HTERT RPE-1 (cell line): Measurements from ENCODE around the gene XPA.
"Not testable (repeated sequence)": the region's sequence is repeated elsewhere in the genome, so short reads cannot be mapped to it uniquely, and the experiment has no call there.

Experiments used
- in situ Hi-C: fragments of 300-500 bp; cut with MboI; formaldehyde crosslinking; loops from 4 replicates; pipeline ENCODE4 v1.14.3; 2020; ENCODE audit warnings: low sequenced_read_pairs

The XPA gene

DNA sequence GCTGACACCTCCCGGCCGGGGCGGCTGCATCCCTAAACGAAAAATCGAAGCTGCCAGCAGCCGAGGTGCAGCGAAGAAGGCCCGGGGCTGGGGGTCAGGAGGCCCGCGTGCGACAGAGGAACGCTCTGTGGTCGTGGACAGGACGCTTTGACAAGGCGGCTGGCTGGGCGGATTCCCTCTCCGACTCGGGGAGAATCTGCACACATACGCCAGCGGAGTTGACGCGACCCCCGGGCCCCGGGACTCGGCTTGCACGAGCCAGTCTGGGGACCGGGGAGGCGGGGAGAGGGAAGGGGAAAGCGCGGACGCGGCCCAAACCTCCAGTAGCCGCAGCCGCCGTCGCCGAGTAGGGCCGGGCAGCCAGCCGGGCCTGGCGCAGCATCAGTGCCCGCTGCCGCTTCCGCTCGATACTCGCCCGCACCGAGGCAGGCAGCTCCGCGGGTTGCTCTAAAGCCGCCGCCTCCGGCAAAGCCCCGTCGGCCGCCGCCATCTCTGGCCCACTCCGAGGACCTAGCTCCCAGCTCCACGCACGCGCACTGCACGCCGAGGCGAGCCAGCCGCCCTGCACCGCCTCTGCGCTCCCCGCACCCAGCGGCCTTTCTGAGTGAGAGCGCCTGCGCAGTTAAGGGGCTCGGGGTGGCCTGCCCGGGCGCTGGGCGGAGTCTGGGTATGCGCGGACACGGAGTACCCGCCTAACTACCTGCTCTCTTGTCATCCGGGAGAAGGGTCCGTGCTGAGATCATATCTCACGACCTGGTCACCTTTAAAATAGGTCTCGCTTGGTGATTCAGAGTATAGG lies at the start of gene XPA:
XPA (minus strand) TSS at position 538 of the 799 bp plus-strand sequence; CDS start at position 490, 48 bp downstream.
- in situ Hi-C loops = no loop called here

DNA sequence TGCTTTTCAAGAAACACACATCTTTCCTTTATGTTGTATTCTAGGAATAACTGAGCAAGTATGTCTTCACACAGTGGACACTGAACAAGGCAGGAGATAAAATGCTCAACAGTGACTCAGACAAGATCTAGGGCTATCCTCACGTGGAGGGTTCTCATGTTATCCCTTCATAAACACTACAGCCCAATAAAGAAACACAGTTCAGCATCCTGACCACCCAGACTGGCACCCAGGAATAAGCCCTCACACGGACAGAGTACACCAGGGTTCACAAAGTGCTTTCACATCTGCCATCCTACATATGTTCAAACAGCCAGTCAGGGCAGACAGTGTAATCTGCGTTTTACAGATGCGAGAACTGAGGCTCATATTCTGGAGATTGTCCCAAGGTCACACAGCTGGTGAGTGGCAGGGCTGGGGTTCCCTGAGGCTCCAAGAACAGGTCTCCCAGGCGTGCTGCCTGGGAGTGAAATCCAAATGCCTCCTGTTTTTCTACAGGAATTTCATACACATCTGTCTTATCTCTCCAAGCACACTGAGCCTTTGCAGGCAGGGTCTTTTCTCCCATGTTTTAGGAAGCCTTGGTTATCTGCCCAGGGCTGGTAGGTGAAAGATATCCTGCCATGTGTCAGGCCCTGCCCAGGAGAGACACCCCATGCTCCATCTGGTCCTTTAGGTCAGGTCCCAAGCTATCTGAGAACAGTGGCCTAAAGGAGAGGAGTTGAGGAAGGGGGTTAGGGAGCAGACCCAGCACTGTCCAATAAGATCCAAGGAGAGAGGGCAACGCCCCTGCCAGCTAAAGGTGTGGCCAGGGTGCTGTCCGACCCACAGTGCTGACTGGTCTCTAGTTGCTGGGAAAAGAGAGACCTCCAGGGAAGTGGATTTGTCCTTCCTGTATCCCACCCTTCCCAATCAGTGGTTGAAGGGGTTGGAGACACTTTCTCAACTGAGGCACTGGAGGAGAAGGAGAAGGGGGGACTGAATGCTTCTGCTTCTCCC lies 47.9 kb upstream of the XPA start:
- in situ Hi-C loops = no loop called here

DNA sequence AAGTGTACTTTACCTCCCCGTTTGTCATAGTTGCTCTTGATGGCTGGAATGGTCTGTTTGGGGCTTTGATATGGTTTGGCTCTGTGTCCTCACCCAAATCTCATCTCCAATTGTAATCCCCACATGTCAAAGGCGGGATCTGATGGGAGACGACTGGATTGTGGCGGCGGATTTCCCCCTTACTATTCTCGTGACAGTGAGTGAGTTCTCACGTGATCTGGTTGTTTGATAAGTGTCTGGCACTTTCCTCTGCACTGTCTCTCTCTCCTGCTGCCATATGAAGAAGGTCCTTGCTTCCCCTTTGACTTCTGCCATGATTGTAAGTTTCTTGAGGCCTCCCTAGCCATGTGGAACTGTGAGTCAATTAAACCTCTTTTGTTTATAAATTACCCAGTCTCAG lies 46.9 kb upstream of the XPA start:
- in situ Hi-C loops = not testable (repeated sequence)

GRCh38 chr9:97742545-97742944 lies 45.4 kb upstream of the XPA start:
- in situ Hi-C loops = no loop called here

GRCh38 chr9:97741947-97742346 lies 44.8 kb upstream of the XPA start:
- in situ Hi-C loops = no loop called here

DNA sequence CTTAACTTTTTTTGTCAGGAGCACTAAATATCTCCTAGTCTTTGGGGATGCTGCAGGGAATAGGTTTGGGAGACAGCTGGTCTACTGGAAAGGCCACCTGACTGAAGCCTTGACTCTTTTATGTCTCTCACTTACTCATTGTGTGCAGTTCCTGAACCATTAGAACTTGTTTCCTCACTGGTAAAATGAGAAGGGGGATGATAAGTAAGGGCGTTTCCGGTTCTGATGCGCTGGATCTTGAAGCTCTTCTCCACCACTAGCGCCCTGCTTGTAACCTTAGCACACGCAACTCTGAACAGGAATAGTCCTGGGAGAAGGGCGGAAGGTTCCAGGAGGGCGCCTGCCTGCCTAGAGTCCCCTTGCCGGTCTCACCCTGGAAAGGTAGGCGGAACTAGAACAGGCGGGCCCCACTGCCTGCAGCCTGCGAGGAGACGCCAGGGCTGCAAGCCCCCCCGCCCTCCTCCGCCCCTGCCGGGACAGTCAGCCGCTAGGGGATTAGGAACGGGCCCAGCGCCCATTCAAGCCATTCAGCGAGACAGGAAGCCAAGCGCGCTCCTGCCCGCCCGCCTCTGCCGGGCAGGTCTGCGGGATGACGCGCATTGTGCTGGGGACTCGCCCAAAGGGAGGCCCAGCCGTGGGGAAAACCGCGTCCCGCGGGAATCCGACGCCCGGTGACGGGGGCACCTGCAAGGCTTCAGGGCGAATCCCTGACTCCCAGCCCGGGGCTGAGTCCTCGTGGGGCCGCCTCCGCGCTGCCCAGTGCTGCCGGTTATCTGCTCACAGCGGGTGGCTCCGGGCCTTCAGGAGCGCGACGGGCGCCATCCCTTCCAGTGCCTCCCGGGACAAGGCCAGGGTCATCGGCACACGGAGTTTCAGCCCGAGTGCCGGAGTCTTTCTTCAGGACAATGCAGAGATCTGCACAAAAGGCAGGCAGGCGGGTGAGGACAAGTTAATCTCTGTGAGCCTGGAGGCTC lies 44.0 kb upstream of the XPA start:
- in situ Hi-C loops = no loop called here

DNA sequence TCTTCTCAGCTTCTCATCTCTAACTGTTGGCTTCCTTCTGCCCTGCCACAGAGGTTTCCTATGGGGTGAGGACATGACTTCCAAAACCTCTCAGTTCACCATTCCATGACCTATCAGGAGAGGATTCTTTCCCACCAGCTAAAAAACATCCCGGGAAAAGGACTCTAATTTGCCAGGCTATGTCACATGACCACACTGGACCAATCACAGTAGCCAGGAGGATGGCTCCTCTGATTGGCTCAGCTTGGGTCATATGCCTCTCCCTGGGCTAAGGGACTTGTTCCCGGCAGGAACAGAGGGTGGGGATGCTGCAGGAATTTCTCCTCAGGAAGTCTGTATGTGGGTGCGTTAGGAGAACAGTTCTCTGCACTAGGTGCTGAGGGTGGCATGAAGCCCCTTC lies 40.3 kb upstream of the XPA start:
- in situ Hi-C loops = no loop called here

GRCh38 chr9:97735070-97735600 lies 38.0 kb upstream of the XPA start:
- in situ Hi-C loops = no loop called here

GRCh38 chr9:97726716-97727115 lies 29.6 kb upstream of the XPA start:
- in situ Hi-C loops = no loop called here

DNA sequence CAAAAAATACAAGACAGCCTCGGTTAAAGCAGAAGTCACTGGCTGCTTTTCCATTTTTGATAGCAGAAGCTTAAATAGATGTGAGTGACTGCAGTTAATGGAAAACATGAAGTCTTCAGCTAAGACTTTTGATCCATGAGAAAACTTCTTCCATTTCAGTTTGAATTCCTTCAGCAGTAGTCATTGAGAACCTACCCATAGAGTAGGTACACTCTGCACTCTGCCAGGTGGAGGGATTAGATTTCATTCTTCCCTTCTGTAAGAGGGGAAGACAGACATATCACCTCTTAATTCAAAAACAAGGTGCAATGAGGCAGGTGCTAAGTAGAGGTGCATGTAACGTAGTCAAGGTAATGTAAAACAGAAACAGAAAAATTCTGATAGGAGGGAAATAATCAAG lies 26.7 kb upstream of the XPA start:
- in situ Hi-C loops = no loop called here

DNA sequence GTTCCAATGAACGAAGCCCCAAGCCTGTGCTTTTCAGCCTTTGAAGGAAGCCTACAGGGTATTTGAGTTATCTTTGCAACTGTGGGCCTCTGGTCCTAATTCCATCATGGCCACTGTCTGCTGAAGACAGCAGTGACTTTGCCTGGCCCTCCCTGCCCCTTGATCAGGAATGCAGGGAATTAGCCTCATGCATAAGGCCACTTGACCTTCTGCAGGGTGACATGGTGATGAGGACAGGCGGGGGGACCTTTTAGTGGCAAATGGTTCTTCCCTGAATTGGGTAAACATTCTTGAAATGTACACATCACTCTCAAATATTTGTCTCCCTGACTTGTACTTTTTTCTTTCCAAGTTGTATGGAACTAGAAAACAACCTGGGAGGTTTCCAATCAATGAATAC lies 25.2 kb upstream of the XPA start:
- in situ Hi-C loops = no loop called here

DNA sequence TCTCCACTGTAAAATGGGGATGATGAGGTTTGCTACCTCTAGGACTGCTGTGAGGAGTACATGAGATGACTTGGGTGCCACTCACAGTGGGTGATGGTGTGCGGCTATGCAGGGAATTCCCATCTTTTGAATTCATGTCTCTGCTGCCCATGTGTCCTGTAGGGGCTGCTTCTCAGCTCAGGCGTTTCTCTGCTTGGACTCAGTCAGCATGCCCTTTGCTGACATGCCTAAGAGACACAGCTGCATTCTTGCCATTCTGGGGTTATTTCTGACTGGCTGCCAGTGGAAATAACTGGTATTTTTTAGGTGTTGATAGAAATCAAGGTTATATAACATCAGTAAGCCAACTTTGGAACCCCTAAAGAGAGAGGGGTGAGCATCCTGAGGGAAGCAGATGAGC lies 24.3 kb upstream of the XPA start:
- in situ Hi-C loops = no loop called here

DNA sequence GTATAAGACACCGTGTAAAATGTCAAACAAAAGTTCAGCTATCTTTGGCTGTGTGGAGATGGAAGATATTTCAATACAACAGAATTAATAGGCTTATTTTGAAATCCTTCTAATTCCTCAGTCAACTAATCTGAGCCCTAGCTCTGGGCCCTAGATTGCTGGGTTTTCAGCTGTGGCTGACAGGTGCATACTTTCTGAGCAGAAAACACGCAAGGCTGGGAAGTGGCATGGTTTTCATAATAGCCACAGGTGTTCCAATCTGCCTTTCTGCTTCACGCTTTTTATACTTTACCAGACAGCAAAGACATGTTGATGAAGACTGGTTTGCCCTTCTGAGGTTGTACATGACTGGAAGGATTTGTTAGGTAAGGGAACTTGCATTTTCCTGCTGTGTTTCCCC lies 20.7 kb upstream of the XPA start:
- in situ Hi-C loops = no loop called here

- in situ Hi-C loops = no loop called here
Measured at GRCh38 chr9:97714435-97714834, 17.3 kb upstream of the XPA start.

DNA sequence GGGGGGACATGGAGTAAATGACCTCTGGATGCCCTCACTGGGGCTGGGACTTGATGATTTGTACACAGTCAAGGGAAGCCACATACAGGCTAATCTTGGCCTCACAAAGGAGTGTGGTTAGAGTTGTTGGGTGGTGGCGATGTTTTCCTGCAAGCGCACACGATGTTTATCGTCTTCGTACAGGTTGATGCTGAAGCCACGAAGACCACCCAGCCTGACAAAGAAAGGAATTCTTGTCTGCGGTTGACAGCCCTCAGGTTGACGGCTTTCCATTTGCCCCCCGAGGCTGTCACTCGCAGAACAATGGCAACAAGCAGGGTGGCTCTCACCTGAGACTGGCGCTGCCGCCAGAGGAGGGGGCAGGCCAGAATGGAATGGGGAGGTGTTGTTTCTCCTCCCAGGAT lies 14.1 kb upstream of the XPA start:
- in situ Hi-C loops = no loop called here

- in situ Hi-C loops = no loop called here
Measured at GRCh38 chr9:97710356-97711222, 13.4 kb upstream of the XPA start.

- in situ Hi-C loops = no loop called here
Measured at GRCh38 chr9:97706246-97706645, 9.1 kb upstream of the XPA start.

DNA sequence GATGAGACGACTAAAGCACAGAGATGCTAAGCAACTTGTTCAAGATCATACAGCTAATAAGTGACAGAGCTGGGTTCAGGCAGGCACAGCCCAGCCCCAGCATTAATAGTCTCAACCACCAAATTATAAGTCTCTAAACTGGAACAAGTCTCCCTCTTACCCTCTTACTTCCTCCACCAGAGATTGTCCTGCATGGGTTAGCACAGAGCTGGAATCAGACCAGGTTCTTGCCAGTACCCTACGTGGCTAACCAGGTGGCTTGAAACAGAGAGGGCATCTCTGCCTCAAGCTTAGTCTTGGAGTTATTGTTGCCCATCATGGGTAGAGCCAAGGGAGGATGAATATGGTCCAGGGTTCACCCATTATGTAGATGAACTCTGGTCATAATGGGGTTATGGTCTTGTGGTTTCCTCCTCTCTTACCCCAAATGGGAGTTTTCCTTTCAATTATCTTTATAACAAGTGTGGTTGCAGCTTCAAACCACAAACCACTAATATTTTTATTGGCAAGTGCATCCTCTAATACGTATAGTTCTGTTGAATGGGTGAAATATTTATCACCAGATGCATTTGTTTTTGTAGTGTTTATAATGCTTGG lies 8.3 kb upstream of the XPA start:
- in situ Hi-C loops = no loop called here

GRCh38 chr9:97704851-97705250 lies 7.7 kb upstream of the XPA start:
- in situ Hi-C loops = no loop called here
